BJ (cell line): ENCODE results near the gene IZUMO1. TPM values are rescaled to one million over a fixed set of nuclear protein-coding genes. Genes with fewer than 3 reads are reported as not detected.
"Not testable (repeated sequence)": the region's sequence is repeated elsewhere in the genome, so short reads cannot be mapped to it uniquely, and the experiment has no call there.

Source experiments
- CTCF ChIA-PET: fragments of 350-600 bp; formaldehyde crosslinking; extraction: SDS; loops from one replicate; lab custom pipeline; 2021; ENCODE audit warnings: antibody characterized with exemption, inconsistent platforms; lab: Yijun Ruan, JAX
- POLR2A ChIA-PET: fragments of 300-600 bp; sonication (Branson Sonifier 250); formaldehyde crosslinking; extraction: SDS; loops from one replicate; lab custom pipeline; 2021; ENCODE audit warnings: antibody characterized with exemption; lab: Charles Lee
- DNase-seq: peaks from one replicate; pipeline ENCODE4 v3.0.0-alpha.2; 2011; ENCODE audit warnings: low read depth
- H3K27me3 ChIP-seq: 2 replicates; pipeline ENCODE4 v1.6.0; 2011; ENCODE audit warnings: low read length; ENCODE audit not compliant: control insufficient read depth, insufficient read depth
- H3K36me3 ChIP-seq: 2 replicates; pipeline ENCODE4 v1.5.1; 2011; ENCODE audit warnings: low read length; ENCODE audit not compliant: control insufficient read depth, insufficient read depth
- H3K4me3 ChIP-seq: 2 replicates; pipeline ENCODE4 v1.5.1; 2011; ENCODE audit warnings: low read depth, mild to moderate bottlenecking, control low read depth, low read length
- polyA plus RNA-seq: library from polyadenylated mRNA; depleted of rRNA; stranded (reverse); fragments of >200 nt; gene quantifications from 2 replicates; pipeline ENCODE4 v1.2.3, GENCODE V29; 2011
- TF ChIP-seq, protein P1 (sequence below): IDR thresholded peaks from 2 replicates; pipeline ENCODE4 v1.5.1; 2011; ENCODE audit warnings: low read depth, mild to moderate bottlenecking, control low read depth, inconsistent platforms, low read length, moderate library complexity; ENCODE audit not compliant: insufficient read depth

The IZUMO1 gene
- polyA plus RNA-seq, 1 experiment: not detected

DNA sequence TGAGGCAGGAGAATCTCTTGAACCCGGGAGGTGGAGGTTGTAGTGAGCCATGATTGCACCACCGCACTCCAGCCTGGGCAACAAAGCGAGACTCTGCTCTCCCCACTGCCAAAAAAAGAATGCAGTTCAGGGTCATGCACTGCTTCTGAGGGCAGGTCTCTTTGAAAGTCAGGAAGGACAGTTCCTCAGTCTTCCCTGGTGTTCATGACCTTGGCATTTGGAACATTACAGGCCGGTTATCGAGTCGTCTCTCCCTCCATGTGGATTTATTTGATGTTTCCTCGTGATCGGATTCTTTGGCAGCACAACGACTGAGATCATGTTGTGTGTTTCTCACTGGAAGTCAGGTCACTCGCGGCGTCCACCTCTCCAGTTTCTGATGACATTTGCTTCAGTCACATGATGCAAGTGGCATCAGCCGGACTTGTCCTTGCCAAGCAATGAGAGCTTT is 25.8 kb upstream of the IZUMO1 start:
- ChIA-PET CTCF (interaction anchor here (2.4 kb wide), 1 partner anchor 15 kb away, joined by 8 read pairs; no protein-coding TSS in a partner anchor), POLR2A (no interaction called here)
- Histone ChIP-seq H3K36me3 (no peaks in the 10 kb centered on the region), H3K4me3 (no peak overlapping the region), H3K27me3 (peaks cover 3% of the 10 kb centered on the region; the same call in 1 of the 2 replicates)
- TF ChIP-seq, protein P1, sequence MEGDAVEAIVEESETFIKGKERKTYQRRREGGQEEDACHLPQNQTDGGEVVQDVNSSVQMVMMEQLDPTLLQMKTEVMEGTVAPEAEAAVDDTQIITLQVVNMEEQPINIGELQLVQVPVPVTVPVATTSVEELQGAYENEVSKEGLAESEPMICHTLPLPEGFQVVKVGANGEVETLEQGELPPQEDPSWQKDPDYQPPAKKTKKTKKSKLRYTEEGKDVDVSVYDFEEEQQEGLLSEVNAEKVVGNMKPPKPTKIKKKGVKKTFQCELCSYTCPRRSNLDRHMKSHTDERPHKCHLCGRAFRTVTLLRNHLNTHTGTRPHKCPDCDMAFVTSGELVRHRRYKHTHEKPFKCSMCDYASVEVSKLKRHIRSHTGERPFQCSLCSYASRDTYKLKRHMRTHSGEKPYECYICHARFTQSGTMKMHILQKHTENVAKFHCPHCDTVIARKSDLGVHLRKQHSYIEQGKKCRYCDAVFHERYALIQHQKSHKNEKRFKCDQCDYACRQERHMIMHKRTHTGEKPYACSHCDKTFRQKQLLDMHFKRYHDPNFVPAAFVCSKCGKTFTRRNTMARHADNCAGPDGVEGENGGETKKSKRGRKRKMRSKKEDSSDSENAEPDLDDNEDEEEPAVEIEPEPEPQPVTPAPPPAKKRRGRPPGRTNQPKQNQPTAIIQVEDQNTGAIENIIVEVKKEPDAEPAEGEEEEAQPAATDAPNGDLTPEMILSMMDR: no peak
- no peak for DNase-seq

- DNase-seq: no peak
- CTCF ChIA-PET: interaction anchor here (1.0 to 2.4 kb wide), 4 partner anchors 10 to 66 kb away, joined by 3 to 8 read pairs (median 4); partner anchors contain the start of gene HSD17B14
- TF ChIP-seq, protein P1: no peak
- peaks cover 3% of the 10 kb centered on the region; the same call in 1 of the 2 replicates for H3K27me3 ChIP-seq
- no peaks in the 10 kb centered on the region for H3K36me3 ChIP-seq
- POLR2A ChIA-PET: no interaction called here
- no peak overlapping the region for H3K4me3 ChIP-seq
Measured at GRCh38 chr19:48770734-48771472, 24.2 kb upstream of the IZUMO1 start.

DNA sequence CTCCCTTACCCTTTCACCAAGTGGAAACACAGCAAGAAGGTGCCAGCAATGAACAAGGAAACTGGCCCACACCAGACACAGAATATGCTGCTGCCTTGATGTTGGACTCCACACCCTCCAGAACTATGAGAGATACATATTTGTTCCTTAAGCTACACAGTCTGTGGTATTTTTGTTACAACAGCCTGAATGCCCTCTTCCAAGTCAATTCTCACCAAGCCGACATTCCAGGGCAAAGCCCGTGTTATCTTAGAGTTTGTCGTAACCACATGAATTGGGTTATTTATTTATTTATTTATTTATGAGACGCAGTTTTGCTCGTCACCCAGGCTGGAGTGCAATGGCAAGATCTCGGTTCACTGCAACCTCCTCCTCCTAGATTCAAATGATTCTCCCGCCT is 23.6 kb upstream of the IZUMO1 start:
- H3K27me3 ChIP-seq: peaks cover 3% of the 10 kb centered on the region; the same call in 1 of the 2 replicates
- CTCF ChIA-PET: interaction anchor here (1.0 to 1.9 kb wide), 3 partner anchors 9 to 66 kb away, joined by 3 to 5 read pairs (median 3); partner anchors contain the start of gene HSD17B14
- DNase-seq: no peak
- no peak overlapping the region for H3K4me3 ChIP-seq
- H3K36me3 ChIP-seq: no peaks in the 10 kb centered on the region
- TF ChIP-seq, protein P1: no peak
- POLR2A ChIA-PET: no interaction called here

DNA sequence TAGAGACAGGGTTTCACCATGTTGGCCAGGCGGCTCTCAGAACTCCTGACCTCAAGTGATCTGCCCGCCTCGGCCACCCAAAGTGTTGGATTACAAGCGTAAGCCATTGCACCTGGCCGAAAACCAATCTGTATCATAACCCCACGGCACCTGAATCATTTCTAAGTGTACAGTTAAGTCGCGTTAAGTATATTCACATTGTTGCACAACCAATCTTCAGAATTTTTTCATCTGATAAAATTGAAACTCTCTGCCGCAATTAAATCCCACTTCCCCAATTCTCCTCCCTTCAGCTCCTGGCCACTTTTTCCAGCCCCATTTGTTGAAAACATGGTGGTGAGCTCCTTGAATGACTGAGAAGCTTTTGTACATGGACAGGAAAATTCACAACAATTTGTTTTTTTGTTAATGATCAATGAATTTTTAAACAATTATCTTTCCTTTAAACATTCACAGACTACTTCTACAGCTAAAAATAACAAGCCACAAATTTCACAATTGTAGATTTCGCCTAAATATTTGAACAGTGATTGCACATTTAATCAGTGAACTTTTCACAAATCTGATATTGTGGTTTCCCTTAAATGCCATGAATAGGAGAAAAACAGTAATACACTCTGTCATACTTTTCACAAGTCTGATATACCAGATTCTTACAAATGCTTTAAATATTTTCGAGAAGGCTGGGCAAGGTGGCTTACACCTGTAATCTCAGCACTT is 22.4 kb upstream of the IZUMO1 start:
- Histone ChIP-seq H3K4me3 (no peak overlapping the region), H3K27me3 (peaks cover 4% of the 10 kb centered on the region; the same call in 1 of the 2 replicates), H3K36me3 (no peaks in the 10 kb centered on the region)
- no peak for DNase-seq
- CTCF ChIA-PET: interaction anchor here (1.2 kb wide), 1 partner anchor 19 kb away, joined by 3 read pairs; no protein-coding TSS in a partner anchor
- TF ChIP-seq, protein P1: no peak
- POLR2A ChIA-PET: no interaction called here

GRCh38 chr19:48768171-48768753 is 21.6 kb upstream of the IZUMO1 start:
- H3K27me3 ChIP-seq, POLR2A ChIA-PET, CTCF ChIA-PET, H3K4me3 ChIP-seq, H3K36me3 ChIP-seq, DNase-seq: not testable (repeated sequence)

DNA sequence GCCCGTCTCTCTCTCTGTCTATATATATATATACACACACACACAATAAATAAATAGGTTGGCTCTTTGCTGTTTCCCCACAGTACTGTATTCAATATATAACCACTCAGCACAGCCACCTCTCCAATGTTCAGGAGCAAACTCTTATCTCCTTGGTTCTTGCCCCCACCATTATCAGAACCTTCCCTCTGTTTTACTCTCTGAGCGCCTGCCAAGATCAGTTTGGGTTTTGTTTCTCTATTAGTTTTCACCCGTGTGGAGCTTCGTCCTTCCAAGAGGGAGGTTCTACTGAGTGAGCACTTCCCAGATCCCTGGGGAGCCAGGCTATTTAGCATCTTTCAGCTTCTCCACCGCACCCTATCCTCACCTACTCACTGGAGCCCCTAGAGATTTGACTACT is 19.1 kb upstream of the IZUMO1 start:
- POLR2A ChIA-PET, H3K27me3 ChIP-seq, CTCF ChIA-PET, H3K4me3 ChIP-seq, H3K36me3 ChIP-seq, DNase-seq: not testable (repeated sequence)
